Fibroblast of lung (primary cell): ENCODE results near the gene USP20. TPM values are rescaled to one million over a fixed set of nuclear protein-coding genes. Genes with fewer than 3 reads are reported as not detected.

Experiments used
- DNase-seq, 2 donors: peaks; one replicate each; pipeline versions ENCODE4 v3.0.0 to v3.0.0-alpha.2; 2010; ENCODE audit warnings: low read depth in 2 of 2
- H2AFZ ChIP-seq: 2 replicates; pipeline ENCODE4 v1.5.1; 2012; ENCODE audit warnings: low read length, control low read depth, inconsistent platforms
- H3K27ac ChIP-seq: 2 replicates; pipeline ENCODE4 v1.5.1; 2011; ENCODE audit warnings: low read length, control low read depth; ENCODE audit not compliant: insufficient read depth
- H3K27me3 ChIP-seq: 2 replicates; pipeline ENCODE4 v1.5.1; 2011; ENCODE audit warnings: mild to moderate bottlenecking, low read length; ENCODE audit not compliant: control insufficient read depth, insufficient read depth
- H3K36me3 ChIP-seq: 2 replicates; pipeline ENCODE4 v1.5.1; 2011; ENCODE audit warnings: low read length; ENCODE audit not compliant: control insufficient read depth, insufficient read depth
- H3K4me1 ChIP-seq: 2 replicates; pipeline ENCODE4 v1.5.1; 2011; ENCODE audit warnings: low read length; ENCODE audit not compliant: control insufficient read depth, insufficient read depth; ENCODE audit errors: extremely low read depth
- H3K4me2 ChIP-seq: 2 replicates; pipeline ENCODE4 v1.5.1; 2011; ENCODE audit warnings: low read length, control low read depth; ENCODE audit not compliant: insufficient read depth; ENCODE audit errors: extremely low read depth
- H3K4me3 ChIP-seq, 4 experiments: fragments of 200-600 bp in 1 of 4; sonication (generic) in 1 of 4; replicated peaks in 1 of 4; 2 replicates each; pipeline ENCODE4 v1.5.1; 2011 to 2016; ENCODE audit warnings: low read length in 4 of 4, low read depth in 3 of 4, mild to moderate bottlenecking in 3 of 4, control low read depth in 2 of 4, inconsistent platforms in 1 of 4, mixed read lengths in 1 of 4; ENCODE audit not compliant: insufficient read depth in 1 of 4; ENCODE audit errors: control extremely low read depth in 1 of 4
- H3K79me2 ChIP-seq: 2 replicates; pipeline ENCODE4 v1.5.1; 2012; ENCODE audit warnings: mild to moderate bottlenecking, low read length, inconsistent platforms; ENCODE audit not compliant: control insufficient read depth, insufficient read depth
- H3K9ac ChIP-seq: 2 replicates; pipeline ENCODE4 v1.5.1; 2011; ENCODE audit warnings: mild to moderate bottlenecking, low read length, control low read depth; ENCODE audit not compliant: insufficient read depth
- H3K9me3 ChIP-seq: 2 replicates; pipeline ENCODE4 v1.5.1; 2012; ENCODE audit warnings: low read depth, low read length; ENCODE audit not compliant: control insufficient read depth, insufficient read depth
- H4K20me1 ChIP-seq: 2 replicates; pipeline ENCODE4 v1.5.1; 2011; ENCODE audit warnings: low read length; ENCODE audit not compliant: control insufficient read depth, insufficient read depth; ENCODE audit errors: extremely low read depth
- EZH2 ChIP-seq: IDR thresholded peaks from 2 replicates; pipeline ENCODE4 v1.5.1; 2012; ENCODE audit warnings: low read length, control low read depth, mild to moderate bottlenecking; ENCODE audit errors: missing control alignments
- polyA plus RNA-seq, 2 donors: library from polyadenylated mRNA; depleted of rRNA in 1 of 2; stranded (reverse) in 1 of 2; unstranded in 1 of 2; fragments of >200 nt; gene quantifications; 2 replicates each; pipeline ENCODE4 v1.2.1, GENCODE V29; 2011 to 2012; ENCODE audit warnings: missing spikeins in 1 of 2
- total RNA-seq: library from RNA; depleted of rRNA; stranded (reverse); fragments of >200 nt; gene quantifications from 2 replicates; pipeline ENCODE4 v1.2.1, GENCODE V29; 2014
- TF ChIP-seq, protein P1 (sequence below), 2 donors: IDR thresholded peaks in 1 of 2; conservative IDR thresholded peaks in 1 of 2; 1 replicate in 1 of 2; 2 replicates in 1 of 2; pipeline ENCODE4 v1.5.1; 2011 to 2012; ENCODE audit warnings: low read length in 2 of 2, control low read depth in 1 of 2, inconsistent platforms in 1 of 2, low read depth in 1 of 2, mild to moderate bottlenecking in 1 of 2

USP20 gene
- total and polyA plus RNA-seq, 2 donors (not counting 1 experiment from before 2014, with no cell fraction given): 6.7 to 12.9 TPM

- TF ChIP-seq EZH2: no peak
- TF ChIP-seq, protein P1, sequence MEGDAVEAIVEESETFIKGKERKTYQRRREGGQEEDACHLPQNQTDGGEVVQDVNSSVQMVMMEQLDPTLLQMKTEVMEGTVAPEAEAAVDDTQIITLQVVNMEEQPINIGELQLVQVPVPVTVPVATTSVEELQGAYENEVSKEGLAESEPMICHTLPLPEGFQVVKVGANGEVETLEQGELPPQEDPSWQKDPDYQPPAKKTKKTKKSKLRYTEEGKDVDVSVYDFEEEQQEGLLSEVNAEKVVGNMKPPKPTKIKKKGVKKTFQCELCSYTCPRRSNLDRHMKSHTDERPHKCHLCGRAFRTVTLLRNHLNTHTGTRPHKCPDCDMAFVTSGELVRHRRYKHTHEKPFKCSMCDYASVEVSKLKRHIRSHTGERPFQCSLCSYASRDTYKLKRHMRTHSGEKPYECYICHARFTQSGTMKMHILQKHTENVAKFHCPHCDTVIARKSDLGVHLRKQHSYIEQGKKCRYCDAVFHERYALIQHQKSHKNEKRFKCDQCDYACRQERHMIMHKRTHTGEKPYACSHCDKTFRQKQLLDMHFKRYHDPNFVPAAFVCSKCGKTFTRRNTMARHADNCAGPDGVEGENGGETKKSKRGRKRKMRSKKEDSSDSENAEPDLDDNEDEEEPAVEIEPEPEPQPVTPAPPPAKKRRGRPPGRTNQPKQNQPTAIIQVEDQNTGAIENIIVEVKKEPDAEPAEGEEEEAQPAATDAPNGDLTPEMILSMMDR (conservative IDR thresholded peaks at IDR 0.05 in 1 of 2, IDR thresholded peaks at IDR 0.05 in 1 of 2; ENCODE audit: low read depth in 1 of 2, low read length in 2 of 2): no peak
These were observed 43.0 kb downstream of the USP20 start for GRCh38 chr9:129878291-129878690.

GRCh38 chr9:129879103-129879699 is 43.9 kb downstream of the USP20 start:
- no peaks in the 10 kb centered on the region for H3K9me3 ChIP-seq
- peaks cover 1% of the 10 kb centered on the region for H3K4me1 ChIP-seq
- TF ChIP-seq EZH2: no peak
- TF ChIP-seq, protein P1 (conservative IDR thresholded peaks at IDR 0.05 in 1 of 2, IDR thresholded peaks at IDR 0.05 in 1 of 2; ENCODE audit: low read depth in 1 of 2, low read length in 2 of 2): no peak
- H3K27ac ChIP-seq: no peak overlapping the region
- no peak overlapping the region for H3K4me2 ChIP-seq
- no peaks in the 10 kb centered on the region for H3K79me2 ChIP-seq
- no peak overlapping the region for H3K9ac ChIP-seq
- peaks cover 11% of the 10 kb centered on the region for H3K36me3 ChIP-seq
- H4K20me1 ChIP-seq: no peaks in the 10 kb centered on the region
- no peaks in the 10 kb centered on the region for H3K27me3 ChIP-seq
- no peak for DNase-seq
- H2AFZ ChIP-seq: no peak overlapping the region
- no peak overlapping the region for H3K4me3 ChIP-seq

More at GRCh38 chr9:129878291-129878690, 43.0 kb downstream of the USP20 start:
- Histone ChIP-seq H3K27ac (no peak overlapping the region), H3K4me3 (no peak overlapping the region), H3K79me2 (no peaks in the 10 kb centered on the region), H3K9ac (no peak overlapping the region), H2AFZ (no peak overlapping the region), H3K36me3 (peaks cover 11% of the 10 kb centered on the region), H3K9me3 (no peaks in the 10 kb centered on the region), H3K27me3 (no peaks in the 10 kb centered on the region), H3K4me1 (no peaks in the 10 kb centered on the region), H4K20me1 (no peaks in the 10 kb centered on the region), H3K4me2 (no peak overlapping the region)
- DNase-seq: no peak

GRCh38 chr9:129879991-129880653 is 44.9 kb downstream of the USP20 start:
- no peak for TF ChIP-seq EZH2
- TF ChIP-seq, protein P1 (conservative IDR thresholded peaks at IDR 0.05 in 1 of 2, IDR thresholded peaks at IDR 0.05 in 1 of 2; ENCODE audit: low read depth in 1 of 2, low read length in 2 of 2): no peak
- peaks cover 9% of the 10 kb centered on the region for H3K4me1 ChIP-seq
- no peak for DNase-seq

More at GRCh38 chr9:129879991-129880653, 44.9 kb downstream of the USP20 start:
- Histone ChIP-seq H4K20me1 (no peaks in the 10 kb centered on the region), H3K9me3 (no peaks in the 10 kb centered on the region), H3K36me3 (peaks cover 11% of the 10 kb centered on the region), H3K4me3 (no peak overlapping the region), H3K79me2 (no peaks in the 10 kb centered on the region), H3K9ac (no peak overlapping the region), H3K27ac (no peak overlapping the region), H2AFZ (no peak overlapping the region), H3K4me2 (no peak overlapping the region), H3K27me3 (no peaks in the 10 kb centered on the region)
